Measurements from ENCODE around the gene XPNPEP2. TPM values are rescaled to one million over a fixed set of nuclear protein-coding genes. Genes with fewer than 3 reads are reported as not detected.

XPNPEP2 gene
- total and polyA plus RNA-seq, 4 donors = 0.19 to 23.0 (median 4.9) TPM

- no peak for TF ChIP-seq TAF1 (conservative IDR thresholded peaks at IDR 0.05)
These were observed 44.0 kb upstream of the XPNPEP2 start (continued) for GRCh38 chrX:129694805-129695204.

DNA sequence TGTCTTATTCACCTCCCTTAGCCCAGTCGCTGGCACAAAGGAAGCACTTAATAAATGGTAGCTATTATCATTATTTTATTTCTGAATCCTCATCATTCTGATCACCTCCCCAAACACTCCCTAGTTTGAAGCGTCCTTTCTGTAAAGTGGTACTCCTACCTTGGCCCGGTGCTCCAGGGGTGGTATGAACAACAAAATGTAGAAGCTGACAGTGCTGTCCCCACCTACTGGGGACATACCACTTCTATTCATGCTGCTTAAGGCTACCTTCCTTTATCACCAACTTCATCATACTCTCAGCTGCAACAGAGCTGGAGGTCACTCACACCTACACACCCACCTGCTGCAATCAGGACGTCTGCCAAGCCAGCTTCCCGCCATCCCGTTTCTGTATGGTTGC lies 43.2 kb upstream of the XPNPEP2 start:
- Histone ChIP-seq H3K9ac (ENCODE audit: low read depth in 1 of 2, low read length in 2 of 2) (no peak overlapping the region), H3K4me3 (ENCODE audit: low read depth in 1 of 3, low read length in 3 of 3) (no peak overlapping the region), H3K36me3 (ENCODE audit: control insufficient read depth in 4 of 4, insufficient read depth in 3 of 4, low read depth in 1 of 4, low read length in 3 of 4) (no peaks in the 10 kb centered on the region), H3K9me3 (ENCODE audit: control insufficient read depth in 4 of 4, low read length in 3 of 4) (no peaks in the 10 kb centered on the region), H3K27ac (ENCODE audit: low read depth in 1 of 2, low read length in 2 of 2) (no peak overlapping the region), H3K4me1 (ENCODE audit: control insufficient read depth in 4 of 4, insufficient read depth in 4 of 4, low read length in 3 of 4) (peaks cover 0 to 4% (median 3%) of the 10 kb centered on the region in 4 donors), H3K27me3 (ENCODE audit: control insufficient read depth in 4 of 4, insufficient read depth in 4 of 4, low read length in 3 of 4) (no peaks in the 10 kb centered on the region)
- 85% methylated on average over 6 of the region's 6 CpGs for WGBS
- no peak for DNase-seq (ENCODE audit: low spot score)
- TF ChIP-seq REST (IDR thresholded peaks at IDR 0.05) (no peak), HNF4G (IDR thresholded peaks at IDR 0.05) (no peak)

- H3K4me1 ChIP-seq (ENCODE audit: control insufficient read depth in 4 of 4, insufficient read depth in 4 of 4, low read length in 3 of 4) = peaks cover 0 to 4% (median 3%) of the 10 kb centered on the region in 4 donors
- H3K36me3 ChIP-seq (ENCODE audit: control insufficient read depth in 4 of 4, insufficient read depth in 3 of 4, low read depth in 1 of 4, low read length in 3 of 4) = no peaks in the 10 kb centered on the region
- H3K9ac ChIP-seq (ENCODE audit: low read depth in 1 of 2, low read length in 2 of 2) = no peak overlapping the region
- DNase-seq (ENCODE audit: low spot score) = no peak
- no peak for TF ChIP-seq NR2F2 (IDR thresholded peaks at IDR 0.05)
- TF ChIP-seq, protein P1, sequence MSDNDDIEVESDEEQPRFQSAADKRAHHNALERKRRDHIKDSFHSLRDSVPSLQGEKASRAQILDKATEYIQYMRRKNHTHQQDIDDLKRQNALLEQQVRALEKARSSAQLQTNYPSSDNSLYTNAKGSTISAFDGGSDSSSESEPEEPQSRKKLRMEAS (IDR thresholded peaks at IDR 0.05) = no peak
- H3K4me3 ChIP-seq (ENCODE audit: low read depth in 1 of 3, low read length in 3 of 3) = no peak overlapping the region
- H3K27ac ChIP-seq (ENCODE audit: low read depth in 1 of 2, low read length in 2 of 2) = no peak overlapping the region
- H3K9me3 ChIP-seq (ENCODE audit: control insufficient read depth in 4 of 4, low read length in 3 of 4) = no peaks in the 10 kb centered on the region
- no peaks in the 10 kb centered on the region for H3K27me3 ChIP-seq (ENCODE audit: control insufficient read depth in 4 of 4, insufficient read depth in 4 of 4, low read length in 3 of 4)
- 94% methylated on average over 8 of the region's 8 CpGs for WGBS
These were observed 42.8 kb upstream of the XPNPEP2 start for GRCh38 chrX:129695937-129696336.

DNA sequence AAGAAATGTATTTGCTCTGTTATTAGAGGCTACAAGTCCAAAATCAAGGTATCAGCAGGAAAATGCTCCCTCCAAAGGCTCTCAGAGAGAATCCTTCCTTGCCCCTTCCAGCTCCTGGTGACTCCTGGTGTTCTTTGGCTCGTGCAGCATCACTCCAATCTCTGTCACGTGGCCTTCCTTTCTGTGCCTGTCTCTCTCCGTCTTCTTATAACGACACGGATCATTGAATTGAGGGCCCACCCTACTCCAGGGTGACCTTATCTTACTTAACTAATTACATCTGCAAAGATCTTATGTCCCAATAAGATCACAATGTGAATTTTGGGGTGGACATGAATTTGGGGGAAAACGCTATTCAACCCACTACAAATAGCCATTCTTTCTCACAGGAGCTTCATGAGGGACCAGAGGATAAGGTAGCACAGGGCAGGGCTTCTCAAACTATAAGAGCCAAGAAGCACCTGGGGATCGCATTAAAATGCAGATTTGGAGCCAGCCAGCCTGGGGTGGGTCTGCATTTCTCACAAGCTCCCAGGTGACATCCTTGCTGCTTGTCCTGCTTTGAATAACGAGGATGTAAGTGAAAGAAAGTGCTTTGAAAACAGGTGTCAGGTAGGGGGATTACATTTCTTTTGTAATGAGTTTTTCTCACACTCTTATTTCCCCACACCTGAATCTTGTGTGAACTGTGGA lies 42.2 kb upstream of the XPNPEP2 start:
- Histone ChIP-seq H3K36me3 (ENCODE audit: control insufficient read depth in 4 of 4, insufficient read depth in 3 of 4, low read depth in 1 of 4, low read length in 3 of 4) (no peaks in the 10 kb centered on the region), H3K9ac (ENCODE audit: low read depth in 1 of 2, low read length in 2 of 2) (no peak overlapping the region), H3K27me3 (ENCODE audit: control insufficient read depth in 4 of 4, insufficient read depth in 4 of 4, low read length in 3 of 4) (no peaks in the 10 kb centered on the region), H3K4me3 (ENCODE audit: low read depth in 1 of 3, low read length in 3 of 3) (no peak overlapping the region), H3K4me1 (ENCODE audit: control insufficient read depth in 4 of 4, insufficient read depth in 4 of 4, low read length in 3 of 4) (peaks cover 0 to 4% (median 3%) of the 10 kb centered on the region in 4 donors), H3K9me3 (ENCODE audit: control insufficient read depth in 4 of 4, low read length in 3 of 4) (no peaks in the 10 kb centered on the region), H3K27ac (ENCODE audit: low read depth in 1 of 2, low read length in 2 of 2) (no peak overlapping the region)
- DNase-seq (ENCODE audit: low spot score) = no peak
- WGBS = 90% methylated on average over 8 of the region's 8 CpGs
- TF ChIP-seq, protein P1 (IDR thresholded peaks at IDR 0.05) = no peak
- TF ChIP-seq REST (IDR thresholded peaks at IDR 0.05) (no peak), JUND (IDR thresholded peaks at IDR 0.05) (no peak), RAD21 (IDR thresholded peaks at IDR 0.05) (no peak), SP1 (IDR thresholded peaks at IDR 0.05) (no peak), FOXA2 (IDR thresholded peaks at IDR 0.05) (no peak), NR2F2 (IDR thresholded peaks at IDR 0.05) (no peak), CTCF (IDR thresholded peaks at IDR 0.05; ENCODE audit: low read depth, low read length, missing input control) (no peak), FOXA1 (IDR thresholded peaks at IDR 0.05) (no peak)
- TF ChIP-seq, protein P2, sequence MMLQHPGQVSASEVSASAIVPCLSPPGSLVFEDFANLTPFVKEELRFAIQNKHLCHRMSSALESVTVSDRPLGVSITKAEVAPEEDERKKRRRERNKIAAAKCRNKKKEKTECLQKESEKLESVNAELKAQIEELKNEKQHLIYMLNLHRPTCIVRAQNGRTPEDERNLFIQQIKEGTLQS (IDR thresholded peaks at IDR 0.05) = no peak
- TF ChIP-seq, protein P3, sequence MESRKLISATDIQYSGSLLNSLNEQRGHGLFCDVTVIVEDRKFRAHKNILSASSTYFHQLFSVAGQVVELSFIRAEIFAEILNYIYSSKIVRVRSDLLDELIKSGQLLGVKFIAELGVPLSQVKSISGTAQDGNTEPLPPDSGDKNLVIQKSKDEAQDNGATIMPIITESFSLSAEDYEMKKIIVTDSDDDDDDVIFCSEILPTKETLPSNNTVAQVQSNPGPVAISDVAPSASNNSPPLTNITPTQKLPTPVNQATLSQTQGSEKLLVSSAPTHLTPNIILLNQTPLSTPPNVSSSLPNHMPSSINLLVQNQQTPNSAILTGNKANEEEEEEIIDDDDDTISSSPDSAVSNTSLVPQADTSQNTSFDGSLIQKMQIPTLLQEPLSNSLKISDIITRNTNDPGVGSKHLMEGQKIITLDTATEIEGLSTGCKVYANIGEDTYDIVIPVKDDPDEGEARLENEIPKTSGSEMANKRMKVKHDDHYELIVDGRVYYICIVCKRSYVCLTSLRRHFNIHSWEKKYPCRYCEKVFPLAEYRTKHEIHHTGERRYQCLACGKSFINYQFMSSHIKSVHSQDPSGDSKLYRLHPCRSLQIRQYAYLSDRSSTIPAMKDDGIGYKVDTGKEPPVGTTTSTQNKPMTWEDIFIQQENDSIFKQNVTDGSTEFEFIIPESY (IDR thresholded peaks at IDR 0.05) = no peak

All from liver (tissue), 9 donors.